HEK293 (cell line): ENCODE results near the gene ATG101.
A peak's percentile ranks its signal among the peaks of the same experiment; 100 is the strongest.

Experiments used
- CTCF ChIA-PET: fragments of 350-600 bp; formaldehyde crosslinking; extraction: SDS; loops from one replicate; lab custom pipeline; 2021; ENCODE audit warnings: antibody characterized with exemption; lab: Yijun Ruan, JAX
- POLR2A ChIA-PET: fragments of 300-600 bp; formaldehyde crosslinking; extraction: SDS; loops from one replicate; lab custom pipeline; 2020; ENCODE audit warnings: antibody characterized with exemption, inconsistent platforms; lab: Yijun Ruan, JAX
- H3K27ac ChIP-seq: fragments of 200-500 bp; sonication (Bioruptor generic); 2 replicates; pipeline ENCODE4 v1.5.1; 2014; ENCODE audit warnings: low read depth, low read length, control low read depth, inconsistent platforms; ENCODE audit errors: extremely low read depth
- H3K36me3 ChIP-seq, 2 experiments: fragments of 200-500 bp in 1 of 2; sonication (Bioruptor generic) in 1 of 2; 1 replicate in 1 of 2; 2 replicates in 1 of 2; pipeline ENCODE4 v1.5.1; 2014 to 2017; ENCODE audit warnings: inconsistent platforms in 2 of 2, low read length in 2 of 2; ENCODE audit not compliant: control insufficient read depth in 2 of 2, insufficient read depth in 1 of 2
- H3K4me1 ChIP-seq: fragments of 200-500 bp; sonication (Bioruptor generic); 2 replicates; pipeline ENCODE4 v1.5.1; 2014; ENCODE audit warnings: mild to moderate bottlenecking, low read length, inconsistent platforms; ENCODE audit not compliant: control insufficient read depth, insufficient read depth
- H3K4me3 ChIP-seq: 2 replicates; pipeline ENCODE4 v1.5.1; 2011; ENCODE audit warnings: low read depth, mild to moderate bottlenecking, control low read depth, low read length, moderate library complexity
- H3K9me3 ChIP-seq: fragments of 200-500 bp; sonication (Bioruptor generic); 2 replicates; pipeline ENCODE4 v1.5.1; 2014; ENCODE audit warnings: low read depth, low read length, inconsistent platforms; ENCODE audit not compliant: control insufficient read depth, insufficient read depth
- BCL11B ChIP-seq: fragments of 450-650 bp; formaldehyde crosslinking; IDR thresholded peaks from 2 replicates; pipeline ENCODE4 v1.5.1; 2016; ENCODE audit warnings: low read depth, missing biosample characterization, missing genetic modification characterization
- IKZF3 ChIP-seq: fragments of 450-650 bp; IDR thresholded peaks from 2 replicates; pipeline ENCODE4 v1.5.0; 2018; ENCODE audit warnings: missing biosample characterization, mild to moderate bottlenecking, missing genetic modification characterization, moderate library complexity
- KLF7 ChIP-seq: fragments of 450-650 bp; formaldehyde crosslinking; IDR thresholded peaks from 2 replicates; pipeline ENCODE4 v1.5.1; 2016; ENCODE audit warnings: missing biosample characterization, missing genetic modification characterization, borderline replicate concordance
- REST ChIP-seq: fragments of 450-650 bp; formaldehyde crosslinking; IDR thresholded peaks from 2 replicates; pipeline ENCODE4 v1.5.1; 2016; ENCODE audit warnings: missing biosample characterization, missing genetic modification characterization
- ZBTB1 ChIP-seq: fragments of 450-650 bp; formaldehyde crosslinking; IDR thresholded peaks from 2 replicates; pipeline ENCODE4 v1.5.1; 2016; ENCODE audit warnings: missing biosample characterization, missing genetic modification characterization
- ZBTB44 ChIP-seq: fragments of 450-650 bp; IDR thresholded peaks from 2 replicates; pipeline ENCODE4 v1.5.1; 2018; ENCODE audit warnings: missing biosample characterization, mild to moderate bottlenecking, missing genetic modification characterization
- ZBTB6 ChIP-seq: fragments of 450-650 bp; formaldehyde crosslinking; IDR thresholded peaks from 2 replicates; pipeline ENCODE4 v1.5.1; 2017; ENCODE audit warnings: missing biosample characterization, missing genetic modification characterization
- ZFHX2 ChIP-seq: fragments of 450-650 bp; formaldehyde crosslinking; conservative IDR thresholded peaks from 2 replicates; pipeline ENCODE4 v1.5.1; 2016; ENCODE audit warnings: missing biosample characterization, missing genetic modification characterization
- ZFP3 ChIP-seq: fragments of 450-650 bp; formaldehyde crosslinking; IDR thresholded peaks from 2 replicates; pipeline ENCODE4 v1.5.1; 2016; ENCODE audit warnings: low read depth, missing biosample characterization, missing genetic modification characterization
- ZIC2 ChIP-seq: fragments of 450-650 bp; formaldehyde crosslinking; IDR thresholded peaks from 2 replicates; pipeline ENCODE4 v1.5.1; 2016; ENCODE audit warnings: missing biosample characterization, missing genetic modification characterization
- ZNF132 ChIP-seq: fragments of 450-650 bp; formaldehyde crosslinking; IDR thresholded peaks from 2 replicates; pipeline ENCODE4 v1.5.1; 2017; ENCODE audit warnings: missing biosample characterization, missing genetic modification characterization, borderline replicate concordance
- ZNF155 ChIP-seq: fragments of 450-650 bp; formaldehyde crosslinking; IDR thresholded peaks from 2 replicates; pipeline ENCODE4 v1.5.1; 2016; ENCODE audit warnings: missing biosample characterization, missing genetic modification characterization
- ZNF174 ChIP-seq: fragments of 450-650 bp; formaldehyde crosslinking; IDR thresholded peaks from 2 replicates; pipeline ENCODE4 v1.5.0; 2017; ENCODE audit warnings: missing biosample characterization, mild to moderate bottlenecking, missing genetic modification characterization
- ZNF248 ChIP-seq: fragments of 450-650 bp; formaldehyde crosslinking; IDR thresholded peaks from 2 replicates; pipeline ENCODE4 v1.5.1; 2017; ENCODE audit warnings: missing biosample characterization, missing genetic modification characterization
- ZNF280C ChIP-seq: fragments of 450-650 bp; formaldehyde crosslinking; IDR thresholded peaks from 2 replicates; pipeline ENCODE4 v1.5.1; 2016; ENCODE audit warnings: missing biosample characterization, missing genetic modification characterization
- ZNF37A ChIP-seq: fragments of 450-650 bp; IDR thresholded peaks from 2 replicates; pipeline ENCODE4 v1.5.1; 2018; ENCODE audit warnings: missing biosample characterization, missing genetic modification characterization
- ZNF423 ChIP-seq: fragments of 450-650 bp; formaldehyde crosslinking; IDR thresholded peaks from 2 replicates; pipeline ENCODE4 v1.5.1; 2016; ENCODE audit warnings: missing biosample characterization, missing genetic modification characterization
- ZNF433 ChIP-seq: fragments of 450-650 bp; formaldehyde crosslinking; IDR thresholded peaks from 2 replicates; pipeline ENCODE4 v1.5.1; 2016; ENCODE audit warnings: missing biosample characterization, missing genetic modification characterization, low read depth
- ZNF514 ChIP-seq: fragments of 450-650 bp; formaldehyde crosslinking; IDR thresholded peaks from 2 replicates; pipeline ENCODE4 v1.5.1; 2016; ENCODE audit warnings: missing biosample characterization, missing genetic modification characterization
- ZNF544 ChIP-seq: fragments of 450-650 bp; formaldehyde crosslinking; IDR thresholded peaks from 2 replicates; pipeline ENCODE4 v1.5.0; 2017; ENCODE audit warnings: missing biosample characterization, missing genetic modification characterization
- ZNF571 ChIP-seq: fragments of 450-650 bp; formaldehyde crosslinking; IDR thresholded peaks from 2 replicates; pipeline ENCODE4 v1.5.0; 2017; ENCODE audit warnings: missing biosample characterization, missing genetic modification characterization
- ZNF596 ChIP-seq: fragments of 450-650 bp; IDR thresholded peaks from 2 replicates; pipeline ENCODE4 v1.5.0; 2018; ENCODE audit warnings: missing biosample characterization, mild to moderate bottlenecking, missing genetic modification characterization, moderate library complexity
- ZNF600 ChIP-seq: fragments of 450-650 bp; formaldehyde crosslinking; IDR thresholded peaks from 2 replicates; pipeline ENCODE4 v1.5.1; 2016; ENCODE audit warnings: missing biosample characterization, missing genetic modification characterization
- ZNF629 ChIP-seq: fragments of 450-650 bp; formaldehyde crosslinking; IDR thresholded peaks from 2 replicates; pipeline ENCODE4 v1.5.1; 2017; ENCODE audit warnings: missing biosample characterization, missing genetic modification characterization
- ZNF768 ChIP-seq: fragments of 450-650 bp; formaldehyde crosslinking; IDR thresholded peaks from 2 replicates; pipeline ENCODE4 v1.5.1; 2018; ENCODE audit warnings: missing biosample characterization, mild to moderate bottlenecking, missing genetic modification characterization
- ZNF830 ChIP-seq: fragments of 450-650 bp; IDR thresholded peaks from 2 replicates; pipeline ENCODE4 v1.5.0; 2018; ENCODE audit warnings: missing biosample characterization, missing genetic modification characterization, low read depth, mild to moderate bottlenecking, moderate library complexity
- ZSCAN4 ChIP-seq: fragments of 450-650 bp; formaldehyde crosslinking; IDR thresholded peaks from 2 replicates; pipeline ENCODE4 v1.5.1; 2017; ENCODE audit warnings: missing biosample characterization, missing genetic modification characterization

ATG101 gene

GRCh38 chr12:52027085-52027843 lies 42.5 kb upstream of the ATG101 start (continued):
- no peak for TF ChIP-seq ZNF433 (tag by site-specific recombination)

GRCh38 chr12:52029685-52030084 lies 40.1 kb upstream of the ATG101 start:
- CTCF ChIA-PET, result interaction anchor here (0.5 to 16.1 kb wide), 12 partner anchors 8 to 153 kb away, joined by 3 to 794 read pairs (median 6); partner anchors contain the start of genes ATG101, NR4A1 and SMIM41
- H3K4me3 ChIP-seq, result no peak overlapping the region
- POLR2A ChIA-PET, result interaction anchor here (0.9 to 2.5 kb wide), 2 partner anchors 40 to 90 kb away, joined by 7 to 12 read pairs; partner anchors contain the start of gene ATG101
- peaks cover 12% of the 10 kb centered on the region for H3K4me1 ChIP-seq
- H3K9me3 ChIP-seq, result no peaks in the 10 kb centered on the region
- no peak overlapping the region for H3K27ac ChIP-seq
- no peaks in the 10 kb centered on the region for H3K36me3 ChIP-seq
- TF ChIP-seq ZBTB44 (tag by site-specific recombination), result no peak
- TF ChIP-seq ZNF544 (tag by site-specific recombination), result no peak
- TF ChIP-seq ZNF280C (tag by site-specific recombination), result no peak
- peak; percentile 98 for TF ChIP-seq ZNF423
- TF ChIP-seq ZNF37A (tag by site-specific recombination), result no peak
- peak; percentile 89 for TF ChIP-seq ZIC2 (tag by site-specific recombination)
- no peak for TF ChIP-seq ZBTB6 (tag by site-specific recombination)
- no peak for TF ChIP-seq ZFHX2 (tag by site-specific recombination)
- no peak for TF ChIP-seq ZNF132 (tag by site-specific recombination)
- TF ChIP-seq ZBTB1 (tag by site-specific recombination), result no peak
- TF ChIP-seq ZNF174 (tag by site-specific recombination), result no peak
- no peak for TF ChIP-seq ZFP3
- no peak for TF ChIP-seq BCL11B
- no peak for TF ChIP-seq ZNF768 (tag by site-specific recombination)
- TF ChIP-seq ZSCAN4 (tag by site-specific recombination), result 0 out of 2 replicates have a peak, but pooled peaks have one; percentile 7
- no peak for TF ChIP-seq ZNF596 (tag by site-specific recombination)
- no peak for TF ChIP-seq ZNF248
- TF ChIP-seq ZNF600 (tag by site-specific recombination), result peak; percentile 39; the same call in 1 of the 2 replicates
- TF ChIP-seq REST (tag by site-specific recombination), result no peak
- TF ChIP-seq ZNF514 (tag by site-specific recombination), result no peak
- no peak for TF ChIP-seq ZNF830 (tag by site-specific recombination)
- TF ChIP-seq ZNF433 (tag by site-specific recombination), result no peak
- no peak for TF ChIP-seq ZNF155 (tag by site-specific recombination)
- no peak for TF ChIP-seq KLF7 (tag by site-specific recombination)
- peak; percentile 51; the same call in 1 of the 2 replicates for TF ChIP-seq ZNF629 (tag by site-specific recombination)
- TF ChIP-seq ZNF571 (tag by site-specific recombination), result no peak
- peak; percentile 71; the same call in 1 of the 2 replicates for TF ChIP-seq IKZF3
